Stimulated activated CD8-positive, alpha-beta memory T cell treated with anti-CD3 and anti-CD28 coated beads, Interleukin-12 subunit alpha, Interleukin-12 subunit beta, amount 100 ng/mL, for 4 hours (primary cell): ENCODE measurements around the gene ZNF451.

Experiments
- DNase-seq: peaks from one replicate; pipeline ENCODE4 v3.0.0-alpha.2; 2020; ENCODE audit warnings: low read depth

Gene ZNF451

DNA sequence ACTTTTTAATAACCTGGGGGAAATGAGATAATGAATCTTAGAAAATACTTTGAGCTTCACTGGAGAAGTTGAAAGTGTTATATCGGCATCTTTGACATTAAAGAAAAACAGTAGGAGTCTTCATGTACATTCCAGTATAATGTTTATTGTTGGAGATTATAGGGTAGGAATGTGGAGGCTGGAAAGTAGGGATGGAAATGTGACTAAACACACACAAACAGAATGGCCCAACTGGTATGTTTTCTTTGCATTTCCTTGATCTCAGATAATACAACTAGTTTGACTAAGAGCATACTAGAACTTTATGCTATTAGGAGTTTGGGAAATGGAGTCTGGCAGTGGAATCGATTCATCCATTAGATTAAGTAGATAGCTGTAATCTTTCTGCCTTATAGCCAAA, 72.0 kb downstream of the ZNF451 start:
- DNase-seq: no peak

DNA sequence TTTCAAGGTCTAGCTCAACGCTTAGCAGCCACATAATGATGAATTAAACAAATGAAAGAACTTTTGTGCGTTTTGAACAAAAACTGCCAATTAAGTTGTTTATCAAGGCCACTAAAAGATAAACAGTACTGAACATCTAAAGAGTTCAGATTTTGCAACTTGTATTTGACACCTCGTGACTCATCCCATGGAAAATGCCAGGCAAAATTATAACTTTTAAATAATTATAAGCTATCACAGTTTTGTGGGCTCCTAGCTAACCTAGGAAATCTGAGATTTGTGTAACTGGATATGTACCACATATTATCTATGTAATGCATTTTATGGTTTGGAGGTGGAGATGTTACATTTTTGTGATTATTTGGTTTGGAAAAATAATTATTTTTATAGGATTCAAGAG, 72.5 kb downstream of the ZNF451 start:
- no peak for DNase-seq

DNA sequence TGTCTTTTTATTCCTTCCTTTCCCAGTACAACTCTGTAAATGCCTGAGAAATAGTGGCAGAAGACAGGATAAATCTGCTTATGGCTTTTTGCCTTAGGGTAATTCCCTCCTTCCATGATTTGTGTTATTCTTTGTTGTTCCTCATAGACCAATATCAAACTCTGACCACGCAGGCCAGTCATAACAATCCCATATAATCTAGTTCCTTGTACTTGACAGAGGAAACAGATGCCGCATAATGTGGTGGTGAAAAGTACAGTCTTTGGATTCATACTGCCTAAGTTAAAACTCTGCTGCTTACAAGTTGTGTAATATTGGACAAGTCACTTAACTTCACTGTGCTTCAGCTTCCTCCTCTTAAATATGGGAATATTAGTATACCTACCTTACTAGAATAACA, 74.0 kb downstream of the ZNF451 start:
- no peak for DNase-seq

DNA sequence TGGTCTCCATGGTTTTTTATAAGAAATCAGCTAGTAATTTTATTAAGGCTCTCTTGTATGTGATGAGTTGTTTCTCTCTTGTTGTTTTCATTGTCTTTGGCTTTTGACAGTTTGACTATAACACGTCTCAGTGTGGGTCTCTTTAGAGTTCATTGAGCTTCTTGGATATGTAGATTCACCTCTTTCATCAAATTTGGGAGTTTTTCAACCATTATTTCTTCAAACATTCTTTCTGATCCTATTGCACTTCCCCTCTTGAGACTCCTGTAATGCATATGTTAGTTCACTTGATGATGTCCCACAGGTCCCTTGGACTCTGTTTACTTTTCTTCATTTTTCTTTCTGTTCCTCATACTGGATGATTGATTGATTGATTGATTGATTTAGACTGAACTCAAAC, 75.1 kb downstream of the ZNF451 start:
- no peak for DNase-seq

DNA sequence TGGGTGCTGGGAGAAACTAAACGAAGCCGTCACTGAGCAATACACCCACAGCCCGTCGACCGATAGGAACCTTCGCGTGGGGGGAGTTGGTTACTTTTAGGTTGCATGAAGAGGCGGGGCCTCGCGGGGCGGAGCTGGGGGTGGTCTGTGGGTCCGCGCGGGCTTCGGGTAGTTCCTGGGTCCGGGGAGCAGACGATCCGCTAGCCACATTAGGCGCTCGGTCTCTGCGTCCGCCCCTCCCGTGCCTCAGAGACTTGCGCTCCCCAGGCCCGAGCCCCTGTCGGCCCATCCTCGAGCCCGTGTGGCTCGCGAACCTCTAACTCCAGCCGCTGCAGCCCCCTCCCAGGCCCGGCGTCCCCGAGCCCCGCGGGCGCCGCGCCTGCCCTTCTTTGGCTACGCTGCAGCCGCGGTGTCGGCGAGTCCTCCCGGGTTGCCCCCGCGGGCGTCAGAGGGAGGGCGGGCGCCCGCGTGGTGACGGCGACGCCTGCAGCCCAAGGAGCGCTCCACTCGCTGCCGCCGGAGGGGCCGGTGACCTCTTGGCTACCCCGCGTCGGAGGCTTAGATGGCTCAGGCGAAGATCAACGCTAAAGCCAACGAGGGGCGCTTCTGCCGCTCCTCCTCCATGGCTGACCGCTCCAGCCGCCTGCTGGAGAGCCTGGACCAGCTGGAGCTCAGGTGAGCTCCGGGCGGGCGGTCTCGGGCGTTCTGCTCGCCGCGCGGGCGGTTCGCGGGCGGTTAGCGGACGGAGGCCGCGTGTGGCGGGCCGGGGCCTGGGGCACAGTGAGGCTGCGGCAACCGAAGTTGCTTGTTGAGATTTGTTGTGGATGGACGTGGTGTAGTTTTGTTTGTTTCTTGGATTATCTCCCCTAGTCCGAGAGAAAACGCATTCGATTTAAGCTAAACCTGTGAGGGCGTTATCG, 82.4 kb downstream of the ZNF451 start, which contains the start of gene BAG2:
TSS of gene BAG2 (plus strand) at position 191 of the 920 bp plus-strand sequence. CDS start at position 563, 372 bp downstream.
- DNase-seq: peak; percentile 82

DNA sequence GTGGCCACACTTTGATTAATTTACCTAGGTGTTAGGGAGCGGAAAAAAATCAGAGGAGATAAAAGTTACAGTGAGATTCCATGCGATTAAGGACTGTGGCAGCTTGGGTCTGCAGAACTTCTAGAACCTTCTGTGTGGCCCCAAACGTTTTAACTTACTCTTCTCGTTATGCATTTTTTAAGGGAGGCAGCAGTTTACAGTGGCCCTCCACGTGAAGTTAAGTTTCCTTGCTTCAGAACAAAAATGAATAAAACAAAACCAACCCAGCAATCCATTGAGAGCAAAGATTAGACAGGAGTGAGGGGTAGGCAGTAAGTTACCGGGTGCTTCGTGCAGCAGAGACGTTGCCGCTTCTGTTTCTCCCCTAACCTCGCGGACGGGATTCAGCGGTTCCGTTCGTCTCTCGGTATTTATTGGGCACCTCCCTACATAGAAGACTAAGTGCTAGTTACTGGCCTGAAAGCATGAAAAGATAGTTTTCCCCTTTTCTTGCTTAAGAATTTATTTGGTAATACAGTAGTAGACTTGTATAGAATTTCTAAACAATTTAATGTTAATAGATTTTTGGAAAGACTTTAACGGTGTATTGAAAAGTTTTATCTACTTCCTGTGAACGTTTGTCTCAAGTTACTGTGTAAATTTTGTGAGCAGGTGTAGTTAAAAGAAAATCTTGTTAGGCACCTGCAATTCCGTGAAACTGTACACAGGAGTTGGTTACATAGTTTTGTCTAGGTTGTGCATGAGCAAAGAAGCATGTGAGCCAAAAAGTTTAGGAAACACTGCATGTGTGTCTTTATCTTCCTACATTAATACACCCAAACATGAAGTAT, 83.3 kb downstream of the ZNF451 start:
- DNase-seq: no peak

DNA sequence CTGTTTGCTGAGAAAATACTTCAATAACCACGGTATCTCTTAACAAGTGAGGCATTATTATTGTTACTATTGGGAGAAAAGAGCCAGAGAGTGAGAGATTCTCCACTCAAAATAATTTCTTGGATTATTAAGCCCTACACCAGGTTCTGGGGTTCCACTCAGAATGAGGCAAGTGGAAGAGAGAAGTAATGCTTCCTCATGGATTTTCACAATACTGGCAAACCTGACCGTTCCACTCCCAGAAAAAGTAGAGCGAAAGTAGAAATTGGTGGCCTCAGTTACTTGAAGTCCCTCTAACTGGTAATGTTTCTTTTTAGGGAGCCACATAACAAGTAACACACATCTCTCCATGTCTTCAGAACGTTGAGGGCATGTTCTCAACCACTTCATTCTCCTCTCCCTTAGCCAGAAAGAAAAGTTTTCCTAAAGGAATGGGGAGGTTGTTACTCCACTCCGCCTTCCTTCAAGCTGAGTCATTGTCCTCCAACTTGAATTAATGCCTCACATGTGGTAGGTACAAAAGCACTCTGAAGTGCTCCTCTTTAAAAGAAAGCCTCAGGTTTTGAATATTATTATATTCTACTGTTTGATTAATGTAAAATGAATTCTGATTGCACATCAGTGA, 84.0 kb downstream of the ZNF451 start:
- no peak for DNase-seq

DNA sequence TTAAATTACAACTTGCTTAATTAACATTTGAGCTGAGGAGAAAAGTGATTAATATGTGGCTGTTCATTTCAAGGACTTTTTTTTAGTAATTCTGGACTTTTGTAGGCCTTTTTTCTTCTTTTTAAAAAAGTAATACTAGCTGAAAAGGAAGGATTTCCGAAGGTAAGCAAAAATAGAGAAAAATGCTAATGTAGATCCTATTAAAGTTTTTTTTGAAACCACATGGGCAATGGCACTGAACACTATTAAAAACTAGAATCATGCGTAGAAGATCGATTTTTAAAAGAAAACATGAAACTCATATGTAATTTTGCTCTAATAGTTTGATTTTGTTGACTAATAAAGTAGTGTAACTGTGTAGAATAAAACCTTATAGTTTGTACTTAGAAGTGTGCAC, 84.5 kb downstream of the ZNF451 start:
- no peak for DNase-seq

DNA sequence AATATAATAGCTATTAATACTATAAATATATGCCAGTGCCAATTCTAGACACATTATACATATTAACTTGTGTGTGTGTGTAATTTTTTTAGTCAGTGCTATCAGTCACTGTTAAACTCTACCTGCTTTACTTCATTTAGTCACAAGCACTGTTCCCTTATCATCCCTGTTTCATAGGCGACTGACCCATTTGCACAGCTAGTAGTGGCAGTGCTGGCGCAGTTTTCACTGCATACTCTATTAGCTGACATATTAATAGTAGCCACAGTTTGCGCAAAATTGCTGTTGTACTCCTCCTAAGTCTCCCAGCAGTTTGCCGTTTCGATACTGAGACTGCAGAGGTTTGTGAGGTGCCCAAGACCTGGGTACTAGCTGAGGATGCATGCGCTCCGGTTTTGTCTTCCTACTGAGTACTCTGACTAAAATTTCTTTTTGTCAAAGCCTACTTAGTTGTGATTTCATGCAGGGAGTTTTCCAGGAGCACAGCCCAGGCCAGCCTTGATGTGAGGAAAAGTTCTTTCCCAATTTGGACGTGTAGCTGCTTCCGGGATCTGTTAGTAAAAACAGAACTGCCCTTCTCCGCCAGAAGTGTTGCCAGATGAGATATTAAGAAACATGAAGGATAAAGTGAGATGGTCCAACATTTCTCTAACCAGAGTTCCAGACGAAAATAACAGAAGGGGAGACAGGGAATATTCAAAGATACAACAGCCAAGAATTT, 87.7 kb downstream of the ZNF451 start:
- no peak for DNase-seq

DNA sequence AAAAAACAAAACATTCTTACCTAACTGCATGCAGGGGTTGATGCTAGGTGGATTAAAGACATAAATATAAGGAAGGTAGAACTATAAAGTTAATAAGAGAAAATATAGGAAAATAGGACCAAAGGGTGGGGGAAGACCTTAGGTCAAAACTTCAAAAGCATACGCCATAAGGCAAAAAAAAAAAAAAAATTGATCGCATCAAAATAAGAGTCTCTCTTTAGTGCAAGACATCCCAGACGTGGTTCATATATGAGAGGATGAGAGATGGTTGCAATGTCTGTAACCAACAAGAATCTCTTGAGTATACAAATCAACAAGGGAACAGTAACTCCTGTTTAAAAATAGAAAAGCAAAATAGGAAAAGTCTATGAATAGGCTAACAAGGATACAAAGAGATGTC, 90.6 kb downstream of the ZNF451 start:
- DNase-seq: no peak

DNA sequence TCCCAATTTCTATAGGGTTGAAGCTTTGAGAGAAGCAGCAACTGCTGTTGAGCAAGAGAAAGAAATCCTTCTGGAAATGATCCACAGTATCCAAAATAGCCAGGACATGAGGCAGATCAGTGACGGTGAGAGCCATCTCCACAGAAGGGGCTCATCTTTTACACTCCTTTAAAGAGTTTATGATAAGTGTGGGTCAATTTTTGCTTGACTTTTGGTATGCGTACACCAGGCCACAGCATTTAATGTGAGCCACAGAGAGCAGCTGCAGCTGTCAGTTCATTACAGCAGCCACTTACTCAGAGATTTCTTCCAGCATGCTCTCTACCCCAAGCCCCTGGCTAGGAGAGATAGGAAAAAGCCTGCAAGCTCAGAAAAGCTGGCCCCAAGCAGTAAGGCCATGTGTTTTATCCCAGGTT, 92.0 kb downstream of the ZNF451 start:
- no peak for DNase-seq

DNA sequence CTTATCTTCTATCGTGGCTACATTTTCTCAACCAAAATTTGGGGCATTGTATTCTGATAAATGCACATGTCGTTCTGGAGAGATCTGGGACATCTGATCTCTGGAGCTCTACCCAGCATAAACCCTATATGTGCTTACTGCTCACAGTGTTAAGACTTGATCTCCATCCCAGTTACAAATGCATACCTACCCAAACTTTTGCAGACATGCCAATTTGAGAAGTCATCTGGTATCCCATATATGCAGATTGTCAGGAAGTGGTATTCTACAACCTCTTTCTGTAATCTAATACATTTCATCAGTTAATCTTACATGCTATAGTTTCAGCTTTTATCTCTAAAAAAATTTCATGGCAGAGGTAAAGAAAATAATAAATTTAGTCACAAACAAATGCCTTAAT, 93.3 kb downstream of the ZNF451 start:
- DNase-seq: no peak

DNA sequence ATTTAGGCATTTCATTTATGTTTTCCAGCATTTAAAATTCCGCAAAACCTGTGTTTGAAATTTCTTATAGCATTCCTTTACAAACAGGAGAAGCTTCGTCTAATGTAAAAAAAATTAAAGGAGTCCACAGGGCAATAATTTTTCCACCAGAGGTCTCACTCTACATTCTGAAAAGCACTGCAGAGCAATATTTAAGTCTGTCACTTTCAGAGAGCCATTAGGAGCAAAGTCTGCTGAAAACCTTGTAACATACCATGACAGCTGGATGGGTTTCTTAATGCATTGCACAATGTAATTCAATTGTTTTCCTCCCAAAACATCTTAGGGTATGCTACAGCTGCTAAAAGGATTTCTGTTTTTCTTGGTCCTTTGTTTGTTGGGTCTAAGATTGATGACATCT, 100.2 kb downstream of the ZNF451 start:
- DNase-seq: no peak

DNA sequence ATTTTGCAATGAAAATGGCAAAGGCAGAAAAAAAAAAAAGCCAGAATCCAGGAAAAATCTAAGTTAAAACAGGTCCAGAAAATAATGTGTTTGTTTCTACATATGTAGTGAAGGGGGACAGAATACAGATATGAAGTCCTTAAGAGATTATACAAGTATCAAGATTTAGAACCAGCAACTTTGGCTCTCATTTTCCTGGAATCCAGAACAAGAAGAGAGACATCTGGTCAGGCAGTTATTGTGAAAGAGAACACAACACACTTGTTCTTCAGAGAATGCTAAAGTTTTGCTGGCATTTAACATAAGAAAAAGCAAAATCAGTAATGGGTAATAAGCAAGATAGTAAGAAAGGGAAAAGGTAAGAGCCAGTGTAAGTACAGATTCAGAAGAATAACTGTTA, 103.2 kb downstream of the ZNF451 start:
- DNase-seq: no peak

DNA sequence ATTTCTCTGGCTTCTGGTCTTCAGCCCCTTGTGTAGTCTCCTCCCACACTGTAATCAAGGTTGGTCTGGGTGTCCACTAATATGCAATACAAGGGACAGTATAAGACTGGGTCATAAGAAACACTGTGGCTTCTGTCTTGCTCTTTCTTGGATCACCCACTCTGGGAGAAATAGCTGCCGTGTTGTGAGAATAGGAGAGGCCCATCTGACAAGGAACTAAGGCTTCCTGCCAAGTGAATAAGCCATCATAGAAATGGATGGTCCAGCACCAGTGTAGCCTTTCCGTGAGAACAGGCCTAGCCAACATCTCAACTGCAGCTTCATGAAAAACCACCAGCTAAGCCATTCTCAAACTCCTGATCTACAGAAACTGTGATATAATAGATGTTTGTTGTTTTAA, 105.5 kb downstream of the ZNF451 start:
- DNase-seq: no peak

DNA sequence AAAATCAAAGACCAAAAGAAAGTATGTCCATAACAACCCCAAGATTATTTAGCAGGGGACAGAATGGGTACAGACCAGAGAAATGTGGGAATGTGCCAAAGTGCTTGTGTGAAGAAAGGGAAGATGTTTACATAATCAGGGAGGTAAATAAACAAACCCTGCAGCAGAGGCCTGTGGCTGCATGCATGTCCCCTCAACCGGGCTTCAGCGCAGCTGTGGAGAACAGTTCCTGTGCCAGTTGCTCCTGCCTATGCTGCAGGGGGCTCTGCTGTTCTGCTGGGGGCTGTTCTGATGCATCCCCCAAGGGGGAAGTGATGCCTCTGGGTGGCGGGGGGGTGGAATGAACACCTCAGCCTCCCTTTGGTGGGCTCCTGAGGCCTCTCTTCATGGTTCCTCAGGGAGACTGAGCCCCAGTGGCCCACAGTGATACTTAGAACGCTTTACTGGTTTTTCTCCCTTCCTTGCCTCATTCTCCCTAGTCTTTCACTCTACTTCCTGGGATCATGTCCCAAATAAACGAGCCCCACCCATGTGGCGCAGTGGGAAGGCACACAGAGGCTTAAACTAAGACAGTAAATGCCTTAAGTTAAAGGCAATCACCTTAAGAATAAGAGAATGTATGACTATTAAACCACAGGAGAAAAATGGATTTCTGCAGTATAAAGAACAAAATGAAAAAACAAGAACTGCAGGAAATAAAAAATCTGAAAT, 109.1 kb downstream of the ZNF451 start:
- no peak for DNase-seq

DNA sequence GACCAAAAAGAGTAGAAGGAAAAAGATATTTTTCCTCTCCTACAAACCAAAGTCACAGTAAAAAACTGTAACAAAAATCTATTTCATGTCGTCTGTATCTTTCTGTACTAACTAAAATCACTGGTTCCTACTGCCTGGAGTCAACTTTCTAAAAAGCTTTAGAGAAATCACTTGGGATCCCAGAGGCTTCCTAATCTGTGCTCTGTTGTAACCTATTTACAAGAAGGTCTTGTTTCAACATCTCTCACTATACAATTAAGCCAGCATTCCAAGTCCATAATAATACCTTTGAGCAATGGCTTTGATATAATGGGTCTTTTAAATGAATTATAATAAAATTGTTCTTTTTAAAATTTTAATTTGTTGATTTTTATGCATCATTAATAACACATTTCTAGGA, 111.7 kb downstream of the ZNF451 start:
- no peak for DNase-seq

DNA sequence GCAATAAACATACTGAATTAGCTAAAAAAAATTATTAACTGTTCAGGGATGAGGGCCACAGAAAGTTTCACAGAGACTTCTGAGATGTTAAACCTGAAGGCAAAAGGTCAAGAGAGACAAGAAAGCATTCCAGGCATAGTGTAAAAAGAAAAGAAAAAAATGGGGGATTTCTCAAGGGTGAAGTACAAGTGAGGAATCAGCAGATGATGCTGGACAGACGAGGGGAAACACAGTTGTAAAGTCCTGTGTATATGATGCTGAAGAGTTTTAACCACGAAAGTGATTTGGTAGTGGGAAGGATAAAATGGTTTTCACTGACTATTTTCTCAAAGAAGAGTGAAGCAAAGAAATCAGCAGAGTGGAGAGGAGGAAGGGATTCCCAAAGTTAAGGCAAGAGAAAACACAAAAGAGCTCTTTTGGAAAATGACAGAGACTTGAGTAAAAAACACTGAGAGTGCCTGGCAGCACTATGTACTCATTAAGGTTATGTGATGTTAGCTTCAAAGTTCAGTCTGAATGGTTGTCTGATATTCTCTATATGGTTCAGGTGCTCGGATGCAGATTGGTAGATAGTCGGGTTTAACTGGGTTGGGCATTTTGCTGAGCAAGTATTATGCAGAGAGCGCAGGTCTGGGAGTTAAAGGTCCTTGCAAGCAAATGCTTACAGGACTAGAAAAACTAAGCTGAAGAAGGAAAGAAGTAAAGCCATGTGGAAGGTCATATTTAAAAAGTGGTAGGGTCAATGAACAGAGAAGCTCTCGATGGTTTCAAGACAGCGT, 115.8 kb downstream of the ZNF451 start:
- no peak for DNase-seq

DNA sequence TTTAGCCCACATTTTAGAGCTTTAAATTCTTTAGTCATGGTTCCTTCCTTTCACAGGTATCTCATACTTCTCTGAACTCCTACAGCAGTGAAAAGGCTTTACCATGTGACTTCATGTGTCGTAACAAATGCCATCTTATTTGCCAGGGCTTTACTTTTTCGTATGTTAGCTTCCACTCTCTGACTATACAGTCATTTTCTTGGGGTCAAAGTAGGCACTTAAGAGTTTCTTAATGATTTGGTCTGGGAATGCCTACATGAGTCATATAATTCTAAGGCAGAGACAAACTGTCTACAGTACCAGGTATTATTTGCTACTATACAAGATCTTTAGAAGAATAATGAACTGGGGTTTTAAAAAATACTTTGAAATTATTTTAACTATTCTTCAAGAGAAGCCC, 117.2 kb downstream of the ZNF451 start:
- DNase-seq: no peak

DNA sequence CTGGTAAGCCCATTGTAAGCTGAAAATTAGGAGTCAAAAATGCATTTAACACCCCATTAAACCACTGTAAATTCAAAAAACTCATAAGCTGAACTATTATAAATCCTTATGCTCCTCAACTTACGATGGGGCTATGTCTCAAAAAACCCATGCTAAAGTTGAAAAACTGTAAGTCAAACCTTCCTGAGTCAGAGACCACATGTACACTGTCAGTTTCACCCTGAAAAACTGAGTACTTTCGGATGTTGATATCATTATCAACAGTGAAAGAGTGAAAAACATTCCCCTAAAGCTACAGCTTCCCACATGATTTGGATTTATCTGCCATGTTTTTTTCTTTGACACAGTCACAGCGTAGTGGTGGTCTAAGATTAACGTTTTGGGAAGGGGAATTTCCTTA, 117.9 kb downstream of the ZNF451 start:
- no peak for DNase-seq

DNA sequence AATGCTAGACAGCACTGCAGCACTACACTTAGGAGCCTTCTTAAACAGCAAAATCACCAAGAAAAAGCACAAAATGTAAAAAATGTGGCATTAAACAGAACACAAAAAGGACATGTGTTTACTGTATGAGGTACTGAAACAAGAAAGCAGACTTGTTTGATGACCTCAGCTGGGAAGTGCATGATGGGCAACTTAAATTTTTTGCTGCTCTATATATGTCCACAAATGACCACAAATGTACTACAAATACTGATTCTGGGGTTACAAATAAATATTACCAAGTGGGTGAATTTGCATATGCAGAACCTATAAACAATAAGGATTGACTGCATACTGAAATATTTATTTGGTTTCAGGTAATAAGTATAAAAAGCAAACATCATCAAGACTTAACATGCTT, 119.0 kb downstream of the ZNF451 start:
- DNase-seq: no peak
